OCI-LY7 (cell line): Measurements from ENCODE around the gene OR2V2.

Source experiments
- CTCF ChIP-seq: fragments of 200-600 bp; sonication (generic); conservative IDR thresholded peaks from 2 replicates; pipeline ENCODE4 v1.5.1; 2014; ENCODE audit warnings: mild to moderate bottlenecking, antibody characterized with exemption, low read length, moderate library complexity, mixed read lengths
- EZH2phosphoT487 ChIP-seq: fragments of 200-600 bp; sonication (generic); IDR thresholded peaks from 2 replicates; pipeline ENCODE4 v1.6.1; 2018; ENCODE audit warnings: low read depth, borderline replicate concordance, mild to moderate bottlenecking, mixed run types, antibody characterized with exemption, low read length, moderate library complexity, mixed read lengths

DNA sequence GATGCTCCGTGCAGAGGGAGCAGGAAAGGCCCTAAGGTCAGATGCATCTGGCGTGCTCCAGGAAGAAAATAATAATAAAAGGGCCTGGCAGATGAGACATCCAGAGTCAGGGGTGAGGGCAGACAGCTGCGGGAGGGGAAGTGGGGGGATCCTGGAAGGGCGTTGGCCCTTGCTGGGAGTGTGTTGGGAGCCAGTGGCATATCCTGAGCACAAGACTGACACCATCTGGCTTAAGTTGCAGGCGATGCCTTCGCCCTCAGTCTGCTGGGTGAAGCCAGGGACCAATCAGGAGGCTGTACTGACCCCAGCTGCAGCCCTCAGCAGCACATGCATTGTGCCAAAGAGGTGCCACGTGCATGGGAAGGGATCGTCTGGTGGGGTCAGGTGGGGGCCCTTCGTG, 3.8 kb downstream of the OR2V2 start:
- no peak for TF ChIP-seq EZH2phosphoT487
- TF ChIP-seq CTCF = 0 out of 2 replicates have a peak, but pooled peaks have one; percentile 49
